Measurements from ENCODE around the gene MRPL37. TPM values are rescaled to one million over a fixed set of nuclear protein-coding genes. Genes with fewer than 3 reads are reported as not detected.
"Not testable (repeated sequence)": the region's sequence is repeated elsewhere in the genome, so short reads cannot be mapped to it uniquely, and the experiment has no call there.

Gene MRPL37
- total RNA-seq, 1 experiment from 2014 or later: 144 TPM

DNA sequence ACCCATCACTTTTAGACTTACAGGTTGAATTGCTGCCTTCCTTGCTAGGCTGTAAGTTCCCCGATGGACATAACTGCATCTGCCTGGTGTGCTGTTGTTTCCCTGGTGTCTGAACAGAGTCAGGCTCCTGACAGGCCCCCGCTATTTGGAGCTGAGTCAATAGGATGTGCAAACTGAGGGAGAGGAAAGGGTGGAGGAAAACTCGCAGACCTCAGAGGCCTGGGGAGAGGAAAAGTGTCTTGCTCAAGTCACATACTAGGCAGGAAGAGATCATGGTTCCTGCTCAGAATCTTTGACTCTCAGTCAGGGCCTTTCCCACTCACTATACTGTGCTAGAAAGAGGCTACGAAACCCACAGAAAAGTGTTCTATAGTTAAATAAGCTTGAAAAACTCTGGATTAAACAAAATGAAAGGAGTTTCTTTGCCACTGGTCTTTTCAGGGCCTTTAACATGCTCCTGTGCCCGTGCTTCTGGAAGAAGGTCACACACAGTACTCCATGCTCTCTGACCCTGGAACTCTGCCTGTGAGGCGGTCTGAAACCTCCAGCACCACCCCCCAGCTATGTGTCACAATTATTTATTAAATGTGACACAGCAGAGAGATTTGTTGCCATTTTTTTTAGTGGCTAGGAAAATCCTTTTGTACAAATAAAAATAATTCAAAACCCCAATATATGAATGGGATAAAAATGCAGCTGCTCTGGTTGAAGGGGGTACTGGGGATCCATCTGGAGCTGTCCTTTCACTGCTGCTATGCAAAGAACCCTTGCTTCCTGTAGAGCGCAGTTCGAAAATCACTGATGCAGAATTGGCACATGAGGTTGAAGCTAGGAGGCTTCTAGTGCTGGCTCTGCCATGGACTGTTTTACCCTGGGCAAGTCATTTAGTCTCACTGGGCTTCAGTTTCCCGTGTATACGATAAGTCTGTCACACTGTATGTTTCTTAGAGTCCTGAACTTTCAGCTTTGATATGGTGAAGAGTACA, 27.1 kb upstream of the MRPL37 start:
- no peak for DNase-seq (ENCODE audit: low read depth)

DNA sequence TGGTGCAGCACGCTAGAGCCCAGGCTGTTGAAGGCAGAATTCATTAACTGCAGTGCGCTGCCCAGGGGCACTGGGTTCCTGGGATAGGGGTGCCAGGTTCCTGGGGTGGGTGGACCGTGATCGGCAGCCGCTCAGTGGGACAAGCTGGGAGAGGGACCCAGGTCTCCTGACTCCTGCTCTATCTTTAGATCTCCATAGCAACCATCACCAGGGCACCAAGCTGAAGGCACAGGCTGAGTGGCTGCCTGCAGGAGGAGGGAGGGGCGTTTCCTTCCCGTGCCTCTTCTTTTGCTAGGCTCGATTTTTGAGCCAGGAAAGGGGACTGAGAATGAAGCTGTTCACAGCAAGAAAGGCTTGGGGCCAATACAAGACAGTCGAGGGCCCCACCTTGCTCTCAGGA, 26.3 kb upstream of the MRPL37 start:
- no peak for DNase-seq (ENCODE audit: low read depth)

DNA sequence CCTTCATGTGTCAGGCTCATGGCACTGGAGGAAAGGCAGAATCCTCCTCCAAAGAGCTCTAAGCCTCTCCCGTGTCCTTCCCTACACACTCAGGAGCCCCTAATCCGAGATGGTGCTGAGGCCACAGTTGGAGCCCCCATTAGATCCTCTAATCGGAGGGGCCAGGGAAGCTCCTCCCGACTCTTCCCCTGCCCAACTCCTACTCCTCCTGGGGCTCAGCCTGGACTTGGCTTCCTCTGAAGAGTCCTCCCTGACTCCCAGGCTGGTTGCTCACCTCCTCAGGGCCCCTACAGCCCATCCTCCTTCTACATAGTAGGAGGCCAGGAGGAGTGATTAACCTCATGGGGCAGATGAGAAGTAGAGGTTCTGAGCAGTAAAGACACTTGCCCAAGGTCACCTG, 25.9 kb upstream of the MRPL37 start:
- no peak for DNase-seq (ENCODE audit: low read depth)

DNA sequence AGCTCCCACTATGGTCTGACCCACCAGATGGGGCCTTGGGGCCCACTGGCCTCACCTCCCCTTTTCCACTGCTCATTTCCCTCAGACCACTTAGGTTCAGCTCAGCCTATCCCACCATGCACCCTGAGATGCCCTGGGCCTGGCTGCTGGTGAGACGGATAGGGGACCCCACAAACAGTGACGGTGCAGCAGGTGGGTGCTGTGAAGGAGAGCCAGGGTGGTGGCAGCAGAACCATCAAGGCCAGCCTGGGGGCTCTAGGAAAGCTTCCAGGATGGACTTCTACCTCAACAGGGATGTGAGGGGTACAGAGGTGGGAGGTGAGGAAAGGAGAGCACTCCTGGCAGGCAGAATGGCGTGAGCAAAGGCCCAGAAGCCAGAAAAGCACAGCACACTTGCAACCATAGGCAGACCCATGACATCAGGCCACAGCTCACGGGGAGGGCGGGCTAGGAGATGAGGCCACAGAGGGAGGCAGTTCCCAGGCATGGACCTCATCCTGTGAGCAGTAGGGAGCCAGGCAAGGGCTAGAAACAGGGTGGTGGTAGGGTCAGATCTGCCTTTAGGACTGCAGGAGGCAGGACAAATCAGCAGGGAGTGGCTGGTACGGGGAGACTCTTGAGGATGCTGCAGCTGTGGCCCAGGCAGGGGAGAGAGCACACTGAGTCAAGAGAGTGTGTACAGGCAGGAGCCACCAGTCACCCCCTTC, 23.2 kb upstream of the MRPL37 start:
- no peak for DNase-seq (ENCODE audit: low read depth)

DNA sequence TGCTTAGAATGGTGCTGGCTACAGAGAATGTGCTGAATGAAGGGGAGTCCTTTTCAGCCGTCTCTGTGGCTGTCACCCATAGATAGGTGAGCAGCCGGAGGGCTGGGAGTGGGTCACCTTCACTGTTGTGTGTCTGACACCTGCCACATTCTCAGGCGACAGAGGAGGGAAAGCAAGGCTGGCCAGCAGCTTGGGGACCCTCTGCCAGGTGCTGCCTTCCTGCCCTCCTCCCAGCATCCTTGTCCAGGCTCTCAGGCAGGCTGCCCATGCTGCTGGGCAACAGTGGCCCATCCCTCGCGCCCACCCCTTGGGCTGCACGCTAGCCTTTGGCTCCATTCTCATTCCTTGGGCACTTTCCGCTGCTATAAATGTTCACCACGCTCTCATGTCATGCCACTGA, 22.2 kb upstream of the MRPL37 start:
- DNase-seq (ENCODE audit: low read depth): no peak

DNA sequence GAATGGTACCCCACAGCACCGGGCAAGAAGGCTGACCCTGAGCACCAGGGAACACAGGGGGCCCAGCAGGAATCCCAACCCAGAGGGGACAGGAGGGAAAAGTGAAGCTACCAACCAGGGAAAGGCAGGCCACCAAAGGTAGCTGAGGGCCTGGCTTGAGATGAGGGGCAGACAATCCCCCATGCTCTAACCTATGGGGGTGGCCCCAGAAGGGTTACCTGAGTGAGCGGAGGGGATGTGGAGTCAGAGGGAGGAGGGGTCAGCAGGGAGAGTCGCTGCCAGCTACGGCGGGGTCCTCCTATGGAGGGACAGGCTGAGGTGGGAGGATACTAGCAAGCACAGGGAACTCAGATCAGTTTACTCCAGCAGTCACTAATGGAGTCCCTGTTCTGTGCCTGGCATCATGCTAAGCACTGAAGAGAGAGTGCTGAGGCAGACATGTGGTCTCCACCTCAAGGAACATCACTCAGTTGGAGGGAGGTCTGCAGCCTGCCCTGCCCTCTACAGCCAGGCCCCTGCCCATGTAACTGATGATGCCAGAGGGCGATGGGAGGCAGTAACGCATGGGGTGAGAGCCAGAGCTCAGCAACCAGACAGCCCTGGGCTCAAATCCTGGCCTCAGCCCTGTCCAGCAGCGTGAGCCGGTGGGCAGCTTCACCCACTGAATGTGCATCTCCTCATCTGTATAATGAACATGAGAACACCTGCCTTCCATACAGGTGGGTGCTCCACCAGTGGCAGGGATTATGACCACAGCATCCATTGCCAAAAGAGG, 21.5 kb upstream of the MRPL37 start:
- DNase-seq (ENCODE audit: low read depth): no peak

DNA sequence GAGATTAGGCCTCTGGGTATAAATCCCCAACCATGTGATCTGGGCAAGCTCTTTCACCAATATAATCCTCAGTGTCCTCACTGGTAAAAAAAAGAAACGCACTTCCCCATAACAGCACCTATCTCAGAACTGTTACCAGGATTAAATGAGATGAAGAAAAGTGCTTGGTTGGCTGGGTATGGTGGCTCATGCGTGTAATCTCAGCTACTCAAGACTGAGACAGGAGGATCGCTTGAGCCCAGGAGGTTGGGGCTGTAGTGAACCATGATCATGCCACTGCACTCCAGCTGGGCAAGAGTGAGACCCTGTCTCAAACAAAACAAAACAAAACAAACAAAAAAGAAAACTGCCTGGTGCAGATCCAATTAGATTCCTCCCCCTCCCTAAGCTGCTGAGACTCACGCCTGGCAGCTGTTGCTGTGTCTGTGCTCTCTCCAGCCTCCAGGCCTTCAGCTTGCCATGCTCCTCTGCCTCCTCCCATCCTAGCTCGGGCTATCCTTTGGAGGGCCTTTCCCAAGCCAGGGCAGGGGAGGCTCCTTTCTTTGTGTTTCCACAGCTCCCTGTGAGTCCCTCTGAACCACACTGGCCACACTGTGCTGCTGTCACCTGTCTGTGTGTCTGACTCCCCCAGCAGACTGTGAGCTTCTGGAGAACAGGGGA, 19.1 kb upstream of the MRPL37 start:
- no peak for DNase-seq (ENCODE audit: low read depth)

DNA sequence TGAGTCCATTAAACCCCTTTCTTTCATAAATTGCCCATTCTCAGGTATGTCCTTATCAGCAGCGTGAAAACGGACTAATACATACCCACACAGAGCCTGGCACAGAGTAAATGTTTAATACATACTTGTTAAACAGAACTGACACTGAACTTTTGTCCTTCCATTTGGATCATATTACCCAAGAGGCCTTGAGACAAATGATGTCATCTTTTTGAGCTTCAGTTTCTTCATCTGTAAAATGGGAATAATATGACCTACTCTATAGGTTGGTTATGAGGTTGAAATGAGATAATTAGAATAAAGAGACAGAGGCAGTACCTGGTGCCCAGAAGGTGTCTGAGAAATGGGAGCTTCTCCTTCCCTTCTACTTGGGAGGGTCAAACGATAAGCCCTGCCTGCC, 13.9 kb upstream of the MRPL37 start:
- no peak for DNase-seq (ENCODE audit: low read depth)

DNA sequence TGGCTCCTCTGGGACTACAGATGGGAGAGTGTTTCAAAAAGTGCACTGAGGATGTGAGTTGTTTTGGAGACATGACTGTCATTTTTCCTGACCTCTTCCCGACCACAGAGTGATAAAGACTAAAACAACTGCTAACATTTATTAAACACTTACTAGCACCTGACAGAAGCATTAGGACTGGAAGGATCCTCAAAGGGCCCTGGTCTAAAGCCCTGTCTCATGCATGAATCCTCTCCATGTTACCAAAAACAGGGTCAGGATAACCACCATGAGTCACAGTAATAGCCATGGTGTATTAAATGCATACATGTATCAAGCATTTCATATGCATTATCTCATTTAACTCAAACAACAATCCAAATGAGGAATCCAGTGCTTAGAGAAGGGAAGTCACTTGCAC, 11.7 kb upstream of the MRPL37 start:
- no peak for DNase-seq (ENCODE audit: low read depth)

DNA sequence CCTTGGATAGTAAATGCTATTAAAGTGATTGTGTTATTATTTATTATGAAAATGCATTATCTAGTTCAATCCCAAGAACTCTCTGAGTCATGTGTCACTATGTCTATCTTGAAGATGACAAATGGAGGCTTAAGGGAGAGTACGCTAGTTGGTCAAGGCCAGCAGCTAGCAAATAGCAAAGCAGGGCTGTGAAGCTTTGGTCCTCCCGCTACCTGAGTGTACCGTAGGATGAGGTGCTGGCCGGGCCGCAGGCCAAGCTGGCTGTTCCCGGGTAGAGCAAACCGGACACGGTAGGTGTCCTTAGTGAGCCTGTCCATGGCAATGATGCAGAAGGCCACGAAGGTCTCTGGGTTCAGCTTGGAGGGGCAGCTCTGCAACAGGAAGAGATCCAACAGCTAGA, 9.4 kb upstream of the MRPL37 start:
- no peak for DNase-seq (ENCODE audit: low read depth)

DNA sequence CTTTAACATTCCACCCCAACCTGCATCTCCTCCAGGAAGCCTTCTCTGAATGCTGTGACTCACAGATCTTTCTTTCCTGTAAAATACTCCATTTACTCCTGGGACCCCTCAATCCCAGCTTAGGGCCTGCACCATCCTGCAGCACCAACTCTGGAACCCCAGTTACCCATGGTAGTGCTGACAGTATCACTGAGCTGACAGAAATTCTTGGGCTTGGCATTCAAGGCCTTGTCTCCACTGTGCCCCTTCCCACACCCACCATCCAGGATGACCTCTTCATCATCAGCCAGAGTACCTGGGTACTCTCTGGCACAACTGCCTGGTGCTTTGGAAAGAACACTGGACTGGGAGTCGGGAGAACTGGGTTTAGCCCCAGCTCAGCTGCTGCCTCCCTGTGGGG, 8.4 kb upstream of the MRPL37 start:
- DNase-seq (ENCODE audit: low read depth): no peak

DNA sequence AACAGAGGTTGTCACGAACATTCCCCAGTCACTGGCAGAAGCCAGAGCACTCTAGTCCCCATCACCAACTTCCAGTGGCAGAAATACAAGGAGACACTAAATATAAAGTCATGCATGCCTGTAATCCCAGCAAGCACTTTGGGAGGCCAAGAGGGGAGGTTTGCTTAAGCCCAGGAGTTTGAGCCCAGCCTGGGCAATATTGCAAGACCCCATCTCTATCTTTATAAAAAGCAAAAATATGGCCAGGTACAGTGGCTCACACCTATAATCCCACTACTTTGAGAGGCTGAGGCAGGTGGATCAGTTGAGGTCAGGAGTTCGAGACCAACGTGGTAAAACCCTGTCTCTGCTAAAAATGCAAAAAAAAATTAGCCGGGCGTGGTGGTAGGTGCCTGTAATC, 6.5 kb upstream of the MRPL37 start:
- DNase-seq (ENCODE audit: low read depth): no peak

DNA sequence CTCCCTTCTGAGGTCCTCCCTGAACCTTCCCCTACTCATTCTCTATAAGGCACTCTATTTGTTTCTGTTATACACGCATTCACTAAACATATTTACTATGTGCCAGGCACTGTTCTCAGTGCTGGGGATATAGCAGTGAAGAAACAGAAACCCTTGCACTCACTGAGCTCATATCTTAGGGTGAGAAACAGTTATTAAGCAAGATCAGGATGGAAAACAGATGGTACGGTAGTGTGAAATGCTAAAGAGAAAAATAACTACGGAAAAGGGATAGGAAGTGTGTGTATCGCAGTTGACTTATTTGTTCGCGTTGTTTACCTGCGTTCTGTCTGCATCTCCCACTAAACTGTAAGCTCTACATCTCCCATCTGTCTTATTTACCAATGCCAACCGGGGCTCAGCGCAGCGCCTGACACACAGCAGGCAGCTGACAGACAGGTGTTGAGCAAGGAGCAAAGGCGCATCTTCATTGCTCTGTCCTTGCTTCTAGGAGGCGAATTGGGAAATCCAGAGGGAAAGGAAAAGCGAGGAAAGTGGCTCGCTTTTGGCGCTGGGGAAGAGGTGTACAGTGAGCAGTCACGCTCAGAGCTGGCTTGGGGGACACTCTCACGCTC, 709 bp upstream of the MRPL37 start:
- DNase-seq (ENCODE audit: low read depth): no peak

DNA sequence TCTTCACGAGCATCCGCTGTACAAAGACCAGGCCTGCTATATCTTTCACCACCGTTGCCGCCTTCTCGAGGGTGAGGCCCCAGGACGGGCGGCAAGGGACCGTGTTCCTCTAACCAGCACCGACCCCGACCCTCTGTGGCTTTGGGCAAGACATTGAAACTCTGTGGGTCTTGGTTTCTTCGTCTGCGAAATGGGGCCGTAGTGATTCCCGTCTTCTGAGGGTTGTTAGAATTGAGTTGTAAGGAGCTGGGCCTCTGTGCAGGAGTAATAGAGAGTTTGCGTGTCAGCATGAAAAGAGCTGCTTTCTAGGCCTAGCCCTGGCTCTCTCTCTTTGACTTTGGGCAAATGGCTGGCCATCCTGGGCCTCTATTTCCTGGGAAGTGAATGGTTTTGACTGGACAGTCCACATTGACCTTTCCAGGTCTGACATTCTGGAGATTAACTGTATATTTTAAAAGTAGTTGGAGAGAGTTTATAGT, 591 bp downstream of the MRPL37 start:
- no peak for DNase-seq (ENCODE audit: low read depth)

DNA sequence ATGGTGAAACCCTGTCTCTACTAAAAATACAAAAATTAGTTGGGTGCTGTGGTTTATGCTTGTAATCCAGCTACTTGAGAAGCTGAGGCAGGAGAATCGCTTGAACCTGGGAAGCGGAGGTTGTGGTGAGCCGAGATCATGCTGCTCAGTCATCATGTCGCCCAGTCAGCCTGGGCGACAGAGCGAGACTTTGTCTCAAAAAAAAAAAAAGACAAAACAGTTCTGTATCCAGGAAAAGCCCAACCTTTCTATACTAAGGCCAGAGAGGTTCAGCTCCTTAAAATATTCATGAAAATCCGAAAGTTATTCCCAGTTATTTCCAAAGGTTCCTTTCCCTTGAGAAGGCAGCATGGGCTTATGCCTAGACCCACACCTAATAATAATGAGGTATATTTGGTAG, 4.2 kb downstream of the MRPL37 start:
- no peak for DNase-seq (ENCODE audit: low read depth)

DNA sequence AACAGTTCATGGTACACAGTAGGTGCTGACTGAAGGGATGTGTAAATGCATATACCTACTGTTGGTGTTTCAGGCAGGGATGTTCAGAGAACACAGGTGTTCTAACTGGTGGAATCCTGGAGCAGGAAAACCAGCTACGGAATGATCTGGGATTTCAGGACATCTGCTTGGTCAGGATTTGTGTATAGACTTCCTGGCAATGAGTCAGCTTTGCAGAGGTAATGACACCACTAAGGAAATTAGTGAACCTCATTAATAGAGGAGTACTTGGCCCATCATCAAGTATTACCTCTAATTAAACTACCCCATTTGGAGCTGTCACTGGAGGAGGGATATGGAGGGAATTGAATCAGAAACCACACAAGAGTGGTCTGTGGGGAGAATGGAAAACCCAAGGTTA, 7.3 kb downstream of the MRPL37 start:
- DNase-seq (ENCODE audit: low read depth): no peak

DNA sequence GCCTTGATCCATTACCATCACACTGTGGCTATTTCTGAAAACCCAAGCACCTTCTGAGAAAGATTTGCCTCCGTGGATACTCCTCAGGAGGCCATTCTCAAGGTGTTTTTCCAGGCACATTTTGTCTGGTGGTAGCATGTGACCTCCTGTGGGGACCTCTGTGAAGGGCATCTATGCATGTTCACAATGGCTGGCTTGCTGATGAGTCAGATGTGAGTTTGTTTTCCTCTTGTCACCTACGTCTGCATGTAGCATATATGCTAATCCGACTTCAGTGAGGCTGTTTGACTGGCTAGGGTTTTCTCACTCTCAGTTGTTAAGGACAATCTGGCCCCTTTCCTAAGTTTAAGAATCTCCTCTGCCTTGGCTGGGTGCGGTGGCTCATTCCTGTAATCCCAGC, 7.9 kb downstream of the MRPL37 start:
- not testable (repeated sequence) for DNase-seq (ENCODE audit: low read depth)

DNA sequence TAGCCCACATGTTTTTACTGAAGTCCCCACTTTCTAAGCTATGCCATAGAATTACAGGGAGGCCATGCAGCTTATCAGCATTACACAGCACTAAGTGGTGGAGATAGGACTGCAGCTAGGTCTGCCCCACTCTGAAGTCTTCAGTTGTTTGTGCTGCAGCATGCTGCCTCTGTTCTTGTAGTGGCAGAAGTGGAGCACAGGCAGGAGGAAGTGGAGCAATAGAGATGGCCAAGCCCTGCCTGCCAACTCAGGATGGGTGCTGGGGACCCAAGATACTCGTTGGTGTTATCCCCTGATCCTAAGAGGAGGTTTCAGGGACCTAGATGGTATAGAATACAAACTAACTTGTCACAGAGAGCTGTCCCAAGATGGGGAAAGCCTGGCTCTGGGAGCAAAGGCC, 12.9 kb downstream of the MRPL37 start:
- DNase-seq (ENCODE audit: low read depth): no peak

DNA sequence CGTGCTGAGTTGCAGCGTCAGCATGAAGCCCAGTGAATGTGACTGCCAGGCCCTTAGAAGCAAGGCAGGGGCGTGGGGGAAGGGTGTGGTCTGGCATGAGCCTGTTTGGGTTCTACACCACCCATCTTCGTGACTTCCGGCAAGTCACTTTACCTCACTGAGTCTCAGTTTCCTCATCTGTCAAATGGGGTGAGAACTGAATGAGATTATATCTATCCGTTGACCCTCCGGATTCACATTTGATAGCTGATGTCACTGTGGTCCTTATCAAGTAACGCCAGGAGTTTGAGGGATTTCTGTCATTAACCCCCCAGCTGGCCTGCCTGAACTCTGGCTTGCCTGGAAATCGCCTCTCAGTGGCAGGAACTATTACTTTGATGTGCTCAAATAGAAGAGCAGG, 15.6 kb downstream of the MRPL37 start:
- DNase-seq (ENCODE audit: low read depth): no peak

DNA sequence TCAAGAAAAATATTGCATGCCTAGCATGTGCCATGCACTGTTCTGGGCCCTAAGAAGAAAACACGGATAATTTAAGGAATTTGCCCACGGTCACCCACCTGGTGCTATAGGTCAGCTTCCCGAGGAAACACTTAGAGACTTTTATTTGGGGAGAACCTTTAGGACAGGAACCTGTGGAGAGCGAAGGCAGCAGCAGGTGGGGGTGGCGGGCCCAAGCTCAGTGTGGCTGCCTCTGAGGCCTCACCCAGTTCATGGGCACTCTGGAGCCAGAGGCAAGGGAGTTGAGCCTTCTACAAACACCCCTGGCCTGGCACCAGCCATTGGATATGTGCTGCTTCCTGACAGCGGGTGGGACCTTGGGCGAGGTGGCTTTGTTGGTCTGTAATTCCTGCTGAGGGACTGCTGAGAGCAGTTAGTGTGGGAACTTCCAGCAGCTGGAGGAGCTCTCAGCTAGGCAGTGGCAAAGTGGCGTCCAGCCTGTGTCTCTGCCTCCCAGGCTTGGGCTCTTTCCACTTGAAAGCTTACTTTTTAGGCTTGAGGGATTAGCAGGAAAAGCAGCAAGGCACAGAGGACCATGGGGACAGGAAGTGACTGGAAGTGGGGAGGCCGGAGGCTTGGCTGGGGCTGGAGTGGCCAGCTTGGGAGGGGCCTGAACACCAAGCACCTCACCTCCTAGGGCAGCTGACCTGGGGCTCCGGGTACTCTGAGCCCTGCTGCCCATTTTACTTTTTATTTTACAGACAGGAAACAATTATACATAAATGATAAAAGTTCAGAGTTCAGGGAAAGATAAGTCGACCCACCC, 19.1 kb downstream of the MRPL37 start:
- DNase-seq (ENCODE audit: low read depth): no peak

DNA sequence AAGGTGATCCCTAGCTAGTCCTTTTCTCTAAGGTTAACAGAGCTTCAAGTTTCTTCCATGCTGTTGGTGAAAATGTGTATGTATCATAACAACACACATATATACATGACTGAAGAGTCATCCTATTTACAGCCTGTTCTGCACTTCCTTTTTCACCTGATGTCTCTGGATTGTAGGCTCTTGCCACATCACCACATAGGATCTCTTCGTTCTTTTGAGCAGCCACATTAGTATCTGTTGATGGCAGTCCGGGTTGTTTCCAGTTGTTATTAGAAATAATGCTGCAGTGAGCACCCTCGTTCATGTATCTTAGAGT, 19.7 kb downstream of the MRPL37 start:
- DNase-seq (ENCODE audit: low read depth): no peak
